Kasumi-1 (cell line): ENCODE measurements around the gene CFL1.
"Not testable (repeated sequence)": the region's sequence is repeated elsewhere in the genome, so short reads cannot be mapped to it uniquely, and the experiment has no call there.

Experiments
- DNase-seq, 2 experiments: peaks; one replicate each; lab custom pipeline; 2025; lab: John Stamatoyannopoulos, UW

The CFL1 gene

GRCh38 chr11:65857853-65858680 is at the start of gene CFL1:
TSS of gene CFL1 (minus strand) at chr11:65858180. CDS start at chr11:65858099, 81 bp downstream.
- DNase-seq, result peak; percentile 96 to 97

DNA sequence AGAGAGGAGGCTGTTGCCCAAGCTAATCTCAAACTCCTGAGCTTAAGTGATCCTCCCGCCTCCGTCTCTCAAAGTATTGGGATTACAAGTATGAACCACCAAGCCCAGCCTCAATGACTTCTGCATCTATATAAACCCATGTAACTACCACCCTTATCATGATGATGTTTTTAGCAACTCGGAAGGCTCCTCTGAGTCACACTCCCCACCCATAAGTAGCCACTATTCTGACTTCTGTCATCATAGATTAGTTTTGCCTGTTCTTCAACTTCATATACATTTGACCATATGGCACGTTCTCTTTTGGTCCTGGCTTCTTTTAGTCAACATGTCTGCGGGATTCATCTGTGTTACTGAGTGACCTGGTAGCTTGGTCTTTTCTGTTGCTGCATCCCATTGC is 48.6 kb upstream of the CFL1 start:
- DNase-seq, result no peak

DNA sequence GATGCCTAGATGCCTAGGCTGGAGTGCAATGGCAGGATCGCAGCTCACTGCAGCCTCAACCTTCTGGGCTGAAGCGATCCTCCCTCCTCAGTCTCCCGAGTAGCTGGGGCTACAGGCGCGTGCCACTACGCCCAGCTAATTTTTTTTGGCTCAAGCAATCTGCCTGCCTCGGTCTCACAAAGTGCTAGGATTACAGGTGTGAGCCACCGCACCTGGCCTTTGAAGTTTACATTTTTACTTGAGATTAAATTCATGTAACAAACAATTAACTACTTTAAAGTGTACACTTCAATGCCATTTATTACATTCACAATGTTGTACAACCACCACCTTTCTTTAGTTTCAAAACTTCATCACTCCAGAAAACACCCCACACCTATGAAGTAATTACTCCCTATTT is 45.7 kb upstream of the CFL1 start:
- DNase-seq, result no peak

DNA sequence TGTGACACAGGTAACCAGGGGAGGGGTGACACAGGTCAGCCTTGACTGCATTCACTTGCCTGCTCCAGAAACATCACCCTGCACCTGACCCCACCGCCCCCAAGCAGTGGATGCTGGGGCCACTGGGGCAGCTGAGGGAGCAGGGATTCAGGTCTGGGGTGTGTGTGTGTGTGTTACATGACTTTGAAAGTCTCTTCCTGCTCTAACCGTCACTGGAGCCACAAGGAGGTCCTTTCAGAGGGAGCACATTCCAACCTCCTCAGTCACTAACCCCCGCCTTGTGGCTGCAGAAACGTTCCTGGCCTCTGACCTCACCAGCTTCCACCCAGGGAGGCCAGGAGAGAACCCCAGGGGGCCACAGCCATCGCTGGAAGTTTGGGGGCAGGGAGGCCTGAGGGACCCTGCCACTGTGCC is 45.1 kb upstream of the CFL1 start:
- DNase-seq, result peak; percentile 63 to 74

- DNase-seq, result no peak
Measured at GRCh38 chr11:65900899-65901180, 42.9 kb upstream of the CFL1 start.

DNA sequence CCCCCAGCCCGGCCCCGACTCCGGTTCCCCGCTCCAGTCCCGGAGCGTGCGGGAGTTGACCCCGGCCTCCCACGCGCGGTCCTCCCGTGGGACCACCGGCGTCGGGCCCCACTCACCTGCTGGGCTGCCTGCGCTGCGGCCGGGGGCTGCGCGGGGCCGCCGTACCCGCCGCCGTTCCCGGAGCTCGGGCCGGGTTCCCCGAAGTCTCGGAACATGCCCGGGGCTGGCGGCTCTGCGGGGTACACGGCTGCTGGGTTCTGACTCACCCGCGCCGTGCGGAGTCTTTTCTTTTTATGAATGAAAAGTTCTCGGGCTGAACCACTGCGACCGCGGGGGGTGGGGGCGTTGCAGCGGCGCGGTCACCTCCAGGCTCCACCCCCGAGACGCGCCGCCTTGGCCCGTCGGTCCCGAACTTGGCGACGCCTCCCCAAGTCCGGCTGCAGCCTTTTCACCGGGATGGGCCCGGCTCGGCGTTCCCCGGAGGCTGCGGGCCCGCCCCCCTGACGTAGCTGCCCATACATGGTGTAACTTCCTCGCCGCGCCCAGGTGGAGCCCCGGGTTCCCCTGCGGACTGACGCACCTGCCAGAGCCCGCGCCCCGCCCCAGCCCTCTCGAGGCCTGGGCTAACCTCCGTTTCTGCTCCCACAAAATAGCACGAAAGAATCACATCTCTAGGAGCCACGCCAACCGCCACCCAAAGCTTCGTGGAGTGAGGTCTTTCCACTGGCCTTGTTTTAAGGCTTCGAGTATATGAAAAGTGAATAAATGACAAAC is 42.3 kb upstream of the CFL1 start, which contains the start of gene FOSL1:
Gene FOSL1, minus strand, starts transcription at position 264 of the 774 bp plus-strand sequence. Its CDS starts 49 bp downstream, at position 215.
- DNase-seq, result peak; percentile 65 to 72

- peak; percentile 8 to 12 for DNase-seq
Measured at GRCh38 chr11:65899356-65900124, 41.6 kb upstream of the CFL1 start.

DNA sequence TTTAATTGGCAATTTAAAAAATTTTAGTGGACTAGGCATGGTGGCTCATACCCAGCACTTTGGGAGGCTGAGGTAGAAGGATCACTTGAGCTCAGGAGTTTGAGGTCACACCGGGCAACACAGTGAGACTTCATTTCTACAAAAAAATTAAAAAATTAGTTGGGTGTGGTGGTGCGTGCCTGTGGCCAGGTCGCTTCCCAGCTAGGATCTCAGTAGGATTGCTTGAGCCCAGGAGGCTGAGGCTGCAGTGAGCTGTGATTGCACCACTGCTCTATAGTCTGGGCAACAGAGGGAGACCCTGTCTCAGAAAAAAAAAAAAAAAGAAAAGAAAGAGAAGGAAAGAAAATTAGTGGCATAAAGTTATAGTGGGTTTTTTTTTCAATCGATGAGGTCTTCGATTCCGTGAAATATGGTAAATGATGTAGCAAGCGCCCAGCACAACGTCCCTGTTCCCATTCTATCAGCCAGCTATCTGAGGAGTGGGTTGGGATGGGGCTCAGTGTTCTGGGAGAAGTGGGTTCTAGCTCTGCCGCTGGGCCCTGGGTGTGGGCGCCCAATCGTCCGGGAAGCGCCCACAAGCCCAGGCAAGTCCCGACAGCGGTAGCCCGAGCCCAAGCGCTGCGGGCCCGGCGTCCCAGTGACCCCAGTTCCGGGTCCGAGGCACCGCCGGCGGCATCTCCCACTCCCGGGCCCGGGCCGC is 40.8 kb upstream of the CFL1 start:
- no peak for DNase-seq

- no peak for DNase-seq
Measured at GRCh38 chr11:65897020-65897471, 39.1 kb upstream of the CFL1 start.

- DNase-seq, result no peak
Measured at GRCh38 chr11:65896034-65896999, 38.3 kb upstream of the CFL1 start.

- no peak for DNase-seq
Measured at GRCh38 chr11:65895482-65895981, 37.6 kb upstream of the CFL1 start.

DNA sequence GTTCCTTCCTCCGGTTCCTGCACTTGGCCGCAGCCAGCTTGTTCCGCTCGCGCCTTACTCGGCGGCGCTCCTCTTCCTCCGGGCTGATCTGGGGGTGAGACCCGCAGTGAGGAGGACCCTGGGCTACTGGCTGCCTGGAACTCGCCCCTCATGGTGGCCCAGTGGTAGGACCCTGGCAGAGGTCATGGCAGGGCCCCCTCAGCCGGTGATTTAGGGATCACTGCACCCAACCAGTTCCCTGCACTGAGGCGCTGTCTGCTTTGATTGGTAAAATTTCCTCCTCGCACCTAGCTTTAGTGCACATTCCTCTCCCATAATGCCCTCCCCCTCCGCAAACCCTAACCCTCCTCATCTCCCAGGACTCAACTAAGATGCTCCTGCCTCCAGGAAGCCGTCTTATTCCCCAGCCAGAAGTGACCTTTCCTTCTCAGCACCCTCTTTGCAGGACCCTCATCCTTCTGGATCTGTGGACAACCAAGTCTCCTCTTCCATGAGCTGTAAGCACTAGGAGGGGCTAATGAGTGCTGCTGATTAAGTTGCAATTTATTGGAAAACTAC is 36.1 kb upstream of the CFL1 start:
- peak; percentile 45 to 46 for DNase-seq

DNA sequence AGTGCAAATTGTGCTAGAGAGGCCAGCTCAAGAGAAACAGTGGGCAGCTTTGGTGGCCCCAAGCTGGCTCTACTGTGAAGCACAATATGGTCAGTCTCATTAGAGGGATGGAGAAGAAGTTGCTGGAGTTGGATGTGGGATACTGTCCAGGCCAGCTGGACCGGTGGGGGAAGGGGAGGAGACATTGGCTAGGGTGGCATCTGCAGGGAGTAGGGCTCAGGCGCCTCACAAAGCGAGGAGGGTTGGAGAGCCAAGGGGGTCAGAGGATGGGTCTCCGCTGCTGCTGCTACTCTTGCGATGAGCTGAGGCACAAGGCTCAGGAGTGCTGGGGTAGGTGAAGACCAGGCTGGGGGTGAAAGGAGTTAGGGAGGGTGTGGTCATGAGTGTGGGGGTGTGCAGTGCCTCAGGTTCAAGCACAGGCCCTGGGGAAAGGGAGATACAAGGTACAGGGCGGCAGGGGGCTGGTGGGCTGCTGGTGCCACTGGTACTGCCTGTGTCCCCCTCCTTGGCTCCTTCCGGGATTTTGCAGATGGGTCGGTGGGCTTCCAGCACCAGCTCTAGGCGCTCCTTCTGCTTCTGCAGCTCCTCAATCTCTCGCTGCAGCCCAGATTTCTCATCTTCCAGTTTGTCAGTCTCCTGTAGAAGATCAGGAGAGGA is 34.8 kb upstream of the CFL1 start:
- no peak for DNase-seq

GRCh38 chr11:65892137-65892540 is 34.2 kb upstream of the CFL1 start:
- not testable (repeated sequence) for DNase-seq

DNA sequence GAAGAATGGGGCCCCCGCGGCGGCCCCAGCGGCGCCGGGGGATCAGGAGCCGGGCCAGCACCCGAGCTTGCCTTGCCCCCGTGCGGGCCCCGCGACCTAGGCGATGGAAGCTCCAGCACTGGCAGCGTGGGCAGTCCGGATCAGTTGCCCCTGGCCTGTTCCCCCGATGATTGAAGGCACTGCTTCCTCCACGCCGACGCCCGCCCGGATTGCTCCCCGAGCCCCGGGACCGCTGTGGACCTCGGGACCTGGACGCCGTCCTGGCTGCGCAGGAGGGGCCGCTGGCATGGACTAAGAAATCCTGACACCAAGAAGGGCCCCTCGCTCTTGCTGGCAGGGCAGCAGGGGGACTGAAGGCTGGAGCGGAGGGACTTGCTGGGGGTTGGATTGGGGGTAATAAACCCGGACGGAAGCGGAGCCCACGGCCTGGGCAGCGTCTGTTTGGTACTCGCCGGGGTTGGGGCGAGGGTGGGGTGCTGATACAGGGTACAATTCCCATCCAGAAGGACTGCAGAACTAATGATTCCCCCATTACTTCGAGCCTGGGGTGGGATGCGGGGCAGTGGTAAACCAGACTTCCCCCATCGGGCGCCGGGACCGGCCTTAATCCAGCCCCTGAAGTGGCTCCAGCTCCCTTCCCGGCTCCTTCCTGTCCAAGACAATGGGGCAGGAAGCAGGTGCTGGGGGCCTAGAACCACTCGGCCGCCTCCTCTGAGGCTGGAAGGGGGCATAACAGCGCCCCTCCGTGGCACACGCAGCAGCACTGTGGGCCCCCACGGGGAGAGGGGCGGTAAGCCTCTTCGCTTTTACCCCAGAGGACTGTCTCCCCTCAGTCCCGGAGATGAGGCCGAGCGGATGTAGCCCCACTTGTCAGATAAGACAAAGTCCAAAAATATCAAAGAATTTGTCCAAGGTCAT is 33.5 kb upstream of the CFL1 start:
- peak; percentile 55 to 59 for DNase-seq

DNA sequence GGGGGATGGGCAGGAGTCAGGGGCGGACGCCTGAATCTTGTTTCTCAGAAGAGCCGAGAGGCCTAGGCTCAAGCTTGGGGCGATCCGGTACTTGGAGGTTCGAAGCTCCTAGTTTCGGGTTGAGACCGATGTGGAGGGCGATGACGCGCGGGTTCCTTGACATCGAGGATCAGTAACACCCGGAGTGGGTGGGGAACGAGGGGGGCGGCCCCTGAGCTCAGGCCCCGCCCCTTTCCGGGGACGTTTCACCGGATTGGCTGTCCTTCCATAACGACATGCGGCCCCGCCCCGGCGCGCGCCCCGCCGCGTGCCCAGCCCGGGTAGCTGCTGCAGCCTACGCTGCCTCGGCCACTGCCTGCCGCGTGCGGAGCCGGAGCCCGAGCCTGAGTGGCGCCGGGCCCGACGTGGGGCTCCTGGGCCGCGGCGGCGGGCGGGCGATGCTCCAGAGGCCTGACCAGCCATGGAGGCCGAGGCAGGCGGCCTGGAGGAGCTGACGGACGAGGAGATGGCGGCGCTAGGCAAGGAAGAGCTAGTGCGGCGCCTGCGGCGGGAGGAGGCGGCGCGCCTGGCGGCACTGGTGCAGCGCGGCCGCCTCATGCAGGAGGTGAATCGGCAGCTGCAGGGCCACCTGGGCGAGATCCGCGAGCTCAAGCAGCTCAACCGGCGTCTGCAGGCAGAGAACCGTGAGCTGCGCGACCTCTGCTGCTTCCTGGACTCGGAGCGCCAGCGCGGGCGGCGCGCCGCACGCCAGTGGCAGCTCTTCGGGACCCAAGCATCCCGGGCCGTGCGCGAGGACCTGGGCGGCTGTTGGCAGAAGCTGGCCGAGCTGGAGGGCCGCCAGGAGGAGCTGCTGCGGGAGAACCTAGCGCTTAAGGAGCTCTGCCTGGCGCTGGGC is 32.6 kb upstream of the CFL1 start, which contains the start of gene CCDC85B:
Gene CCDC85B, plus strand, starts transcription at position 350 of the 895 bp plus-strand sequence. Its CDS starts 111 bp downstream, at position 461.
- DNase-seq, result peak; percentile 89 to 90

GRCh38 chr11:65888163-65888814 is 30.3 kb upstream of the CFL1 start, which contains the start of gene FIBP:
TSS of gene FIBP (minus strand) at chr11:65888471. CDS start at chr11:65888418, 53 bp downstream.
- peak; percentile 90 to 95 for DNase-seq
